Epithelial cell of proximal tubule (primary cell): ENCODE data around the gene ZBTB21. TPM values are rescaled to one million over a fixed set of nuclear protein-coding genes. Genes with fewer than 3 reads are reported as not detected.

Source experiments
- DNase-seq: peaks from one replicate; pipeline ENCODE4 v3.0.0-alpha.2; 2011; ENCODE audit warnings: low read depth
- H3K4me3 ChIP-seq: 2 replicates; pipeline ENCODE4 v1.5.1; 2011; ENCODE audit warnings: low read depth, mild to moderate bottlenecking, low read length
- total RNA-seq: library from RNA; depleted of rRNA; stranded (reverse); fragments of >200 nt; gene quantifications from 2 replicates; pipeline ENCODE4 v1.2.3, GENCODE V29; 2015
- TF ChIP-seq, protein P1 (sequence below): conservative IDR thresholded peaks from 2 replicates; pipeline ENCODE4 v1.5.1; 2012; ENCODE audit warnings: low read depth, mild to moderate bottlenecking, low read length

Gene ZBTB21
- total RNA-seq, 1 donor from 2014 or later, result 6.3 TPM

DNA sequence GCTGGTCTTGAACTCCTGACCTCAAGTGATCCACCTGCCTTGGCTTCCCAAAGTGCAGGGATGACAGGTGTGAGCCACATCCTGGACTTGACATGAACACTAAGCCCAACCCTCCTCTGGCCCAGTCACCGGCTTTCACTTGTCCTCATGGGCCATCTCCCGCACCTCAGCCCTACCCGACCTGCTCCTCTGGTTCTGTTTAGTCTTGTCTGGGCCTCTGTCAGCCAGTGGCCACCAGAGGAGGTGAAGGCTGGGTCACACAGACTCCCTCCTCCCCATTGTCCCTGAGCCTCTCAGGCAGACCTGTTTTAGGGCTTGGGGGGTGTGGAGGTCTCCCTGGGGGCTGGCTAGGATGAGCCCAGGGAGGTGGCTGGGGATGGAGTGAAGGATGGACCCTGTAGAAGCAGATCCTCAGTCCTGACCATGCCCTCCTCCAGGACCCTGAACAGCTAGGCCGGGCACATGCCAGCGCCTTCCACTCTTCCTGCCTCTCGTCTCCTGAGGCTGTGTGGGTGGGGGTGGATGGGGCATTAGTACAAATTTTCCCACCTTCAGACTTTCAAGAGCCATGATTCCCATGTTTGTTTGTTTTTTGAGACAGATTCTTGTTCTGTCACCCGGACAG is 34.8 kb upstream of the ZBTB21 start:
- TF ChIP-seq, protein P1, sequence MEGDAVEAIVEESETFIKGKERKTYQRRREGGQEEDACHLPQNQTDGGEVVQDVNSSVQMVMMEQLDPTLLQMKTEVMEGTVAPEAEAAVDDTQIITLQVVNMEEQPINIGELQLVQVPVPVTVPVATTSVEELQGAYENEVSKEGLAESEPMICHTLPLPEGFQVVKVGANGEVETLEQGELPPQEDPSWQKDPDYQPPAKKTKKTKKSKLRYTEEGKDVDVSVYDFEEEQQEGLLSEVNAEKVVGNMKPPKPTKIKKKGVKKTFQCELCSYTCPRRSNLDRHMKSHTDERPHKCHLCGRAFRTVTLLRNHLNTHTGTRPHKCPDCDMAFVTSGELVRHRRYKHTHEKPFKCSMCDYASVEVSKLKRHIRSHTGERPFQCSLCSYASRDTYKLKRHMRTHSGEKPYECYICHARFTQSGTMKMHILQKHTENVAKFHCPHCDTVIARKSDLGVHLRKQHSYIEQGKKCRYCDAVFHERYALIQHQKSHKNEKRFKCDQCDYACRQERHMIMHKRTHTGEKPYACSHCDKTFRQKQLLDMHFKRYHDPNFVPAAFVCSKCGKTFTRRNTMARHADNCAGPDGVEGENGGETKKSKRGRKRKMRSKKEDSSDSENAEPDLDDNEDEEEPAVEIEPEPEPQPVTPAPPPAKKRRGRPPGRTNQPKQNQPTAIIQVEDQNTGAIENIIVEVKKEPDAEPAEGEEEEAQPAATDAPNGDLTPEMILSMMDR, result no peak
- H3K4me3 ChIP-seq, result no peak overlapping the region
- no peak for DNase-seq

DNA sequence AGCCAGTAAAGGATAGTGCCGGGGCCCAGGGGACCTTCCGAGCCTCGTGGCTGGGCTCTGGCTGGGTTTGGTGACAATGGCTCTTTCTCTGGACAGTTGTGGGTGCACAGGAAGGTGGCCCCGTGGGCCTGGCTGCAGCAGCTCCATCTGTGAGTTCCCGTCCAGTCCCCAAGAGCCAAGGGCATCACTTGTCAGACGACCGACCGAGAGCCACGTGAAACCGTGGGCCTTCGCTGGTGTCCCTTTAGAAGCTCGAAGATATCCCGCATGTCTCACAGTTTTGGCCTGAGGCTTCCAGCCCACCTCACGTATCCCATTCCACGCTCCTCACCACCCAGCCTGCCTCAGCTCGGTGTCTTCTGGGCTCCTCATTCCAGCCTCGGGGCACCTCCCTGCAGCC is 33.8 kb upstream of the ZBTB21 start:
- TF ChIP-seq, protein P1, result no peak
- no peak overlapping the region for H3K4me3 ChIP-seq
- no peak for DNase-seq

DNA sequence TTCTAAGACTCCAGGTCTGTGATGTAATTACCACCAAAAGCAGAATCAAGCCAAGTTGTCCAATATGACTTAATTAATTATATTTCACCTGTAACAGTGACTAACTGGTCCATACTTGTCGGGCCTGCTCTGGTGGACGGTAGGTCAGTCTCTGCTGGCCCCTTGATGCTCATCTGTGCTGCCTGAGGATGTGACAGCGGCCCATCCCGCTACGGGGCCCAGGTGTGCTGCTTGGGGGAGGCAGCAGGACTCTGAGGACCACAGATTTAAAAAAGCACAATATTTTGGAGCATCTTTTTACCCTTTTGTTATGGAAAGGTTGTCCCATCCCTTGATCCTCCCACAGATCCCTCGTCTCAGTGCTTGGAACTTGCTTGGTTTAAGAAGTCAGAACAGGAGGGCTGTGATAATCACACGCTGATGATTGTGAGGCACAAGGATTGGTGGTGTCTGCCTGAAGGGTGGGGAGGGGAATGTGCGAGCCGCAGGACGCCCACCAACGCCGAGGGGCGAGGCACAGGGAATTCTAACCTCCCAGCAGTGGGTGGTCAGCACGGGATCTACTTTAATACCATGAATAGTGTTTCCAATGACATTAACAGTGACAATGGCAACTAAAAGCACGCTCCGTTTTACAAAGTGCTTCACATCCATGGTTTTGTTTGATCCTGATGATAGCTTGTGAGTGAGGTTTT is 33.2 kb upstream of the ZBTB21 start:
- DNase-seq, result no peak
- H3K4me3 ChIP-seq, result no peak overlapping the region
- TF ChIP-seq, protein P1, result no peak

DNA sequence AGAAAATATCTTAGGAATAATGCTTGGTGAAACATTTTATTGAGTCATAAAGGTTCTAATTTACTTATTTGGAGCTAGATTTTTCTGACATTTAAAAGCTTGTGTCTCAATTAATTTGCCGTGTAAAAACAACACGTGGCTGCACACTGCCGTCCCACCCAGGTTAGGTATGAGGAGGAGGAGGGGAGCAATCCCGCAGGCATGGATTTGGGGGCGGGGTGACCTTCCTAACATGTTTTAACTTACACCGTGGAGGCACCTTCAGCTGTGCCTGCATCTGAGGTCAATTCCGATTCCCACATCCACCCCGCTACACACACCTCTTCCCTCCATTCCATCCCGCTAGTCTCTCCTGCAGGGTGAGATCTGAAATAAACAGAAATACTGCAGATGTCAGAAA is 32.5 kb upstream of the ZBTB21 start:
- H3K4me3 ChIP-seq, result no peak overlapping the region
- TF ChIP-seq, protein P1, result no peak
- no peak for DNase-seq

DNA sequence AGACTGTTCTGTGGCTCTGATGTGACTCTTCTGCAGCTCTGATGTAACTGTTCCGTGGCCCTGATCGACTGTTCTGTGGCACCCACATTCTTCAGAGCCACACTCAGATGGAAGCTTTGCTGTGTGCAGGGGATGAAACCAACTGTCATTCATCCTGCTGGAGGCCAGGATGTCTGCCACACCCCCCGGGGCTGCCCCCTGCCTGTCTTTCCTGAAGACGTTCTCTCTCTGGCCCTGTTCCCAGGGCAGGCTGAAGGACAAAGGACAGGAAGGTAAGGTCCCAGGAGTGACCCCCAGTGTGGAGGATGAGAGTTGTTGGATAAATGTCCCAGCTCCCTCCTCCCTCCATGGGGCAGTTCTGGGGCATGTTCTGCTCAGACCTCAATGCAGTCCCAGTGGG is 31.6 kb upstream of the ZBTB21 start:
- no peak for DNase-seq
- H3K4me3 ChIP-seq, result no peak overlapping the region
- TF ChIP-seq, protein P1, result no peak

DNA sequence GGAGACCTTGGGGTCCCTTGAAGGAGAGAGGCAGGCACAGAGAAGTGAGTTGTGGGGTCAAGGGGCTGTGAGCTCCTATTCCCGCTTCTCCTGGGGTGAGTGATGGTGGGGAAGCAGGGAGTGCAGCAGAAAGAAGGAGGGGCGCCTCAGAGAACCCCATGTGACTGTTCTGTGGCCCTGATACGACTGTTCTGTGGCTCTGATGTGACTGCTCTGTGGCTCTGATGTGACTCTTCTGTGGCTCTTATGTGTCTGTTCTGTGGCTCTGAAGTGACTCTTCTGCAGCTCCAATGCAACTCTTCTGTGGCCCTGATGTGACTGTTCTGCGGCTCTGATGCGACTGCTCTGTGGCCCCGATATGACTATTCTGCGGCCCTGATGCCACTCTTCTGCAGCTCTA is 31.1 kb upstream of the ZBTB21 start:
- TF ChIP-seq, protein P1, result no peak
- DNase-seq, result no peak
- no peak overlapping the region for H3K4me3 ChIP-seq
